Endodermal cell (in vitro differentiated cells): ENCODE measurements around the gene ERMP1. TPM values are rescaled to one million over a fixed set of nuclear protein-coding genes. Genes with fewer than 3 reads are reported as not detected.

Source experiments
- DNase-seq: peaks from one replicate; pipeline ENCODE4 v3.0.0-alpha.2; 2017
- H3K27ac ChIP-seq: 2 replicates; pipeline ENCODE4 v1.5.1; 2013; ENCODE audit warnings: mild to moderate bottlenecking, low read depth, low read length, moderate library complexity
- H3K27me3 ChIP-seq: 2 replicates; pipeline ENCODE4 v1.6.1; 2013; ENCODE audit warnings: mild to moderate bottlenecking, low read length, moderate library complexity; ENCODE audit not compliant: insufficient read depth, control insufficient read depth, poor library complexity, severe bottlenecking
- H3K36me3 ChIP-seq: 2 replicates; pipeline ENCODE4 v1.7.0; 2013; ENCODE audit warnings: mild to moderate bottlenecking, low read length, moderate library complexity; ENCODE audit not compliant: control insufficient read depth, insufficient read depth
- H3K4me1 ChIP-seq: one replicate; pipeline ENCODE4 v1.7.0; 2013; ENCODE audit warnings: low read length; ENCODE audit not compliant: control insufficient read depth, insufficient read depth
- H3K4me3 ChIP-seq: 2 replicates; pipeline ENCODE4 v1.5.1; 2013; ENCODE audit warnings: mild to moderate bottlenecking, low read length, moderate library complexity
- H3K9ac ChIP-seq: 2 replicates; pipeline ENCODE4 v1.6.1; 2013; ENCODE audit warnings: mild to moderate bottlenecking, low read length, moderate library complexity; ENCODE audit not compliant: poor library complexity, severe bottlenecking; ENCODE audit errors: extremely low read depth
- H3K9me3 ChIP-seq: 2 replicates; pipeline ENCODE4 v1.6.1; 2013; ENCODE audit warnings: mild to moderate bottlenecking, low read length, moderate library complexity; ENCODE audit not compliant: control insufficient read depth
- H3K27ac Mint-ChIP-seq: 2 replicates; pipeline ENCODE4 v1.8.0; 2020; ENCODE audit warnings: mixed read lengths
- H3K27me3 Mint-ChIP-seq: 2 replicates; pipeline ENCODE4 v1.8.0; 2021; ENCODE audit warnings: mild to moderate bottlenecking, mixed read lengths; ENCODE audit not compliant: insufficient read depth
- H3K36me3 Mint-ChIP-seq: 2 replicates; pipeline ENCODE4 v1.8.0; 2020; ENCODE audit warnings: low read depth, mixed read lengths
- H3K4me1 Mint-ChIP-seq: 2 replicates; pipeline ENCODE4 v1.8.0; 2020; ENCODE audit warnings: mixed read lengths
- H3K4me3 Mint-ChIP-seq: 2 replicates; pipeline ENCODE4 v1.8.0; 2020; ENCODE audit warnings: mild to moderate bottlenecking, moderate library complexity, mixed read lengths
- H3K9me3 Mint-ChIP-seq: 2 replicates; pipeline ENCODE4 v1.8.0; 2020; ENCODE audit warnings: mild to moderate bottlenecking, mixed read lengths
- CTCF ChIP-seq: fragments of 200-600 bp; sonication (generic); conservative IDR thresholded peaks from 2 replicates; pipeline ENCODE4 v1.5.0; 2021; ENCODE audit warnings: antibody characterized with exemption, mild to moderate bottlenecking
- WGBS, 2 experiments: methylation state at CpG; one replicate each; pipeline versions ENCODE4 v1.1.5 to v1.1.7; 2013; ENCODE audit warnings: missing lambda C conversion rate in 2 of 2, mixed read lengths in 1 of 2; ENCODE audit not compliant: insufficient coverage in 1 of 2, insufficient read length in 1 of 2; 5-methylcytosine and 5-hydroxymethylcytosine counted together
- total RNA-seq, 2 donors: library from RNA; stranded (reverse); fragmentation: NEBNext Ultra II Directional in 1 of 2; extraction: Animal tissue kit (Norgen Biotek cat#: 25700) in 1 of 2; gene quantifications; 2 replicates in 1 of 2; 3 replicates in 1 of 2; pipeline ENCODE4 v1.2.1, GENCODE V29; 2021

Gene ERMP1
- total RNA-seq, 2 donors from 2014 or later: 22.8 to 36.0 TPM

DNA sequence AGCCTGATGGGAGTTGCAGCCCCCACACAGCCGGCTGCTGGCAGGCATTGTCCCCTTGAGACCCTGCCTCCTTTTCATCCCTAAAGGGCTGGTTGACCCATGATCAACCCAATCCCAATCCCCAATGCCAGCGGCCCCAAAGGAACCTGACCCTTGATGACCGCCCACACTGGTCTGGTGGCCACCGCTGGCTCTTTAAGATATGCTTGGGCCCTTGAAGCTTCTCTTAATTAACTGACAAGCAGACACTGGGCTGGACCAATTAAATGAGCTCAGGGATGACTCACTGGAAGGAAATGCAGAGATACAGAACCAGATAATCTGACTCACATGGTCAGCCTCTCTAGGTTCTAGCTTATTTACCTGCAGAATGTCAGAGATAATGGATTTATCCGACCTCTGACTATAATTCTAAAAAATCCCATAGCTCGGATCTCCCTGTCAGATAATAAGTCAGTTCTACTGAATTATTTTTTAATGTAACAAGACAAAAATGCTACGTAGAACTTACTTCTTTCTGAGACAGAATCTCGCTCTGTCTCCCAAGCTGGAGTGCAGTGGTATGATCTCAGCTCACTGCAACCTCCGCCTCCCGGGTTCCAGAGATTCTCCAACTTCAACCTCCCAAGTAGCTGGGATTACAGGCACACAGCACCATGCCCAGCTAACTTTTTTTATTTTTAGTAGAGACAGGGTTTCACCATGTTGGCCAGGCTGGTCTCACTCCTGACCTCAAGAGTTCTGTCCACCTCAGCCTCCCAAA, 46.7 kb upstream of the ERMP1 start:
- H3K4me3 ChIP-seq: no peak overlapping the region
- H3K4me1 ChIP-seq: no peaks in the 10 kb centered on the region
- Mint-ChIP-seq H3K4me1 (peaks cover 2% of the 10 kb centered on the region), H3K4me3 (no peak overlapping the region), H3K36me3 (no peaks in the 10 kb centered on the region), H3K27ac (no peak overlapping the region), H3K27me3 (no peaks in the 10 kb centered on the region), H3K9me3 (no peaks in the 10 kb centered on the region)
- H3K27me3 ChIP-seq: no peaks in the 10 kb centered on the region
- peak; percentile 69 for DNase-seq
- no peak for TF ChIP-seq CTCF
- no peak overlapping the region for H3K27ac ChIP-seq
- H3K9me3 ChIP-seq: no peaks in the 10 kb centered on the region
- no peaks in the 10 kb centered on the region for H3K36me3 ChIP-seq
- 86 to 88% methylated on average over 3 to 10 of the region's 10 CpGs for WGBS, 2 experiments
- H3K9ac ChIP-seq: no peak overlapping the region

DNA sequence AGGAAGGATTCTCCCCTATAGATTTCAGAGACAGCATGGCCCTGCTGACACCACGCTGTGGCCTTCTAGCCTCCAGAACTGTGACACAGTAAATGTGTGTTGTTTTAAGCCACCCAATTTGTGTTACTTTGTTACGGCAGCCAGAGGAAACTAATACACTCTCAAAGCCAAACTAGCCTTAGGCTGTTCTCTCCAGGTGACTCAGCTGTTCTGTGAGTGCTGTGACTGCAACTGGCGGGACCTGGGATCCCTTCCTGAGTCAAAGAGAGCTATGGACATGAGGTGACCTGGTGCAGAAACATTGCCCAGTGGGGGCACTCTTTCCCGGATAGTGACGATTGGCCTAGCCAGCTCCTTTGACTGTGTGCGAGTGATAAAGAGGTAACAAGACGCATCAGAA, 43.8 kb upstream of the ERMP1 start:
- Histone ChIP-seq H3K27me3 (no peaks in the 10 kb centered on the region), H3K4me1 (no peaks in the 10 kb centered on the region), H3K27ac (no peak overlapping the region), H3K9me3 (no peaks in the 10 kb centered on the region), H3K4me3 (no peak overlapping the region), H3K36me3 (no peaks in the 10 kb centered on the region), H3K9ac (no peak overlapping the region)
- H3K27me3 Mint-ChIP-seq: no peaks in the 10 kb centered on the region
- no peak overlapping the region for H3K27ac Mint-ChIP-seq
- no peak overlapping the region for H3K4me3 Mint-ChIP-seq
- TF ChIP-seq CTCF: no peak
- peak; percentile 78 for DNase-seq
- no peaks in the 10 kb centered on the region for H3K9me3 Mint-ChIP-seq
- H3K36me3 Mint-ChIP-seq: no peaks in the 10 kb centered on the region
- 90 to 93% methylated on average over 5 to 7 of the region's 7 CpGs for WGBS, 2 experiments
- H3K4me1 Mint-ChIP-seq: peaks cover 5% of the 10 kb centered on the region

GRCh38 chr9:5876026-5876425, 43.1 kb upstream of the ERMP1 start:
- WGBS, 2 experiments: 80 to 94% methylated on average over 1 of the region's 1 CpG
- H3K9me3 Mint-ChIP-seq: no peaks in the 10 kb centered on the region
- peaks cover 5% of the 10 kb centered on the region for H3K4me1 Mint-ChIP-seq
- Histone ChIP-seq H3K27ac (no peak overlapping the region), H3K4me1 (no peaks in the 10 kb centered on the region), H3K4me3 (no peak overlapping the region), H3K36me3 (no peaks in the 10 kb centered on the region), H3K9ac (no peak overlapping the region), H3K27me3 (no peaks in the 10 kb centered on the region), H3K9me3 (no peaks in the 10 kb centered on the region)
- no peak overlapping the region for H3K27ac Mint-ChIP-seq
- H3K36me3 Mint-ChIP-seq: no peaks in the 10 kb centered on the region
- no peak for TF ChIP-seq CTCF
- H3K4me3 Mint-ChIP-seq: no peak overlapping the region
- no peak for DNase-seq
- no peaks in the 10 kb centered on the region for H3K27me3 Mint-ChIP-seq
